NT2/D1 (cell line): Measurements from ENCODE around the gene GPAM.

Source experiments
- DNase-seq: peaks from one replicate; pipeline ENCODE4 v3.0.0-alpha.2; 2011; ENCODE audit warnings: low read depth, low spot score
- H3K27me3 ChIP-seq: 2 replicates; pipeline ENCODE4 v1.6.0; 2011; ENCODE audit warnings: mild to moderate bottlenecking; ENCODE audit not compliant: insufficient read length, insufficient read depth
- H3K36me3 ChIP-seq: 2 replicates; pipeline ENCODE4 v1.6.1; 2011; ENCODE audit warnings: mild to moderate bottlenecking, low read length, mixed read lengths; ENCODE audit not compliant: insufficient read depth, insufficient read length
- H3K4me1 ChIP-seq: 2 replicates; pipeline ENCODE4 v1.5.1; 2011; ENCODE audit not compliant: insufficient read depth, insufficient read length
- H3K4me3 ChIP-seq: 2 replicates; pipeline ENCODE4 v1.5.1; 2011; ENCODE audit warnings: low read depth; ENCODE audit not compliant: insufficient read length
- H3K9ac ChIP-seq: 2 replicates; pipeline ENCODE4 v1.6.0; 2011; ENCODE audit warnings: low read depth; ENCODE audit not compliant: insufficient read length
- H3K9me3 ChIP-seq: 2 replicates; pipeline ENCODE4 v1.5.1; 2011; ENCODE audit warnings: mild to moderate bottlenecking, low read length; ENCODE audit not compliant: insufficient read depth
- SUZ12 ChIP-seq: IDR thresholded peaks from 2 replicates; pipeline ENCODE4 v1.6.1; 2011; ENCODE audit not compliant: insufficient read length, insufficient read depth; ENCODE audit errors: extremely low read depth
- YY1 ChIP-seq: IDR thresholded peaks from 2 replicates; pipeline ENCODE4 v1.6.1; 2011; ENCODE audit not compliant: insufficient read length, insufficient read depth
- ZNF274 ChIP-seq: IDR thresholded peaks from 2 replicates; pipeline ENCODE4 v1.6.1; 2011; ENCODE audit warnings: mild to moderate bottlenecking, low read depth, low read length

The GPAM gene

DNA sequence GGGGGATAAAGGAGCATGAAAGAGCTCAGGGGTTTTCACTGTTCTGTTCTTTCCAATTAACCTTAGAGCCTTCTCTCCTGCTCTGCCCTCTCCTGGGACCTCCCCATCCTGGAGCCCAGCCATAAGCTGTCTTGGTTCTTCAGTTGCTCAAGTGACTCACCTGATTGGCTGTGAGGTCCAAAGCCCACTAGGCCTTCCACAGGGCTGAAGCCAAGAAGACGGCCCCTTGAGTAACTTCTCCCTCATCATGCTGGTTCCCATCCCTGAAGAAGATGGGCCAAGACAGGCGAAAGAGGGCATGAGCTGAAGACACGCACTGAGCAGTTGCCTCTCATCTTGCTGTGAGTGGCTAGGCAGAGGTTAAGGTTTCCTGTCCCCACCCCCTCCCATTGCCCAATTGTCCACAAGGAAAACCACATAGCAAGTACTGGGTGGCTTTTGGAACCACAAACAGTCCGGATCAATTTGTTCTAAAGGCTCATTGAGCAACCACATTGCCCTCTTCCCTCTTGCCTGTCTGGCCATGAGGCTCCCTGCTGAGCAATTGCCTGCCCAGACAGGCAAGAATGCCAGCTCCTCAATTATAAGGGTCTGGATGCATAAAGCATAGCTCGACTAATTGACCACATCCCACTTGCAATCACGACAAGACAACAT is 43.9 kb upstream of the GPAM start:
- no peak for DNase-seq
- no peaks in the 10 kb centered on the region for H3K36me3 ChIP-seq
- H3K4me1 ChIP-seq = peaks cover 4% of the 10 kb centered on the region
- no peak overlapping the region for H3K9ac ChIP-seq
- peaks cover 19% of the 10 kb centered on the region; the same call in 1 of the 2 replicates for H3K9me3 ChIP-seq
- no peak overlapping the region for H3K4me3 ChIP-seq
- H3K27me3 ChIP-seq = no peaks in the 10 kb centered on the region
- no peak for TF ChIP-seq ZNF274
- no peak for TF ChIP-seq YY1
- TF ChIP-seq SUZ12 = no peak

DNA sequence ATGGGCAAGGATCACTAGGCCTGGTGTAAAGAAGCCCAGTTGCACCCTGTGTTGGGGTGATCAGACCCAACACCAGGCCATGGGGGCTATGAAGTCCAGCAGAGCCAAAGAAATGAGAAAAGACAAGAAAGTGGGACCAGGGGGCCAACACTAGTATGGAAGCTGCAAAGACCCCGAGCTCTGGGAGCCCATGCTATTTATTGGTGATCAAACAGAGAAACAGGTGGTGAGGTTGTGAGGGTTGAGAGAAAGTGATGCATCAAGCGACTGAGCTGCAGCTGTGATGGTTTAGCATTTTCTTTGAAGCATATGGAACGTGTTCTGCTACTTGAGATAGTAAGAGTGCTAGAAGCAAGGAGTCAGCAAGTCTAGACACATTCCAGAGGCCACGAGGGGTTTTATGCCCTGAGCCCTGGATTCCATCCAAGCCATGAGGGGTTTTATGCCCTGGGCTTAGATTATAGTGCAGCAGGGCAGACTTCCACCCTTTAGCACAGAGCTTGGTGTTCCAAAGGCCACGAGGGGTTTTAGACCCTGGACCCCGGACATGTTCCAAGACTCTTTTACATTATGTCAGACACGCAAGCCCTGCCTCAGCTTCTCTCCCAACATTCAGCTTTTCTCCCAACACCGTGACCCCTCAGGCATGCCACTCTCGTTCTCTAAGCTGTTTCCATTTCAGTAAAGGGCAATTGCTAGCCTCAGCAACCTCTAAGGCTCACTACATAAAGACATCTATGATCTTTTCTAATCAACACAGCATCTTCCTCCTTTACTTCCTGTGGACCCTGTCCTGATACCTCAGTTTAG is 43.1 kb upstream of the GPAM start:
- no peak overlapping the region for H3K4me3 ChIP-seq
- peaks cover 19% of the 10 kb centered on the region; the same call in 1 of the 2 replicates for H3K9me3 ChIP-seq
- TF ChIP-seq YY1 = no peak
- TF ChIP-seq ZNF274 = no peak
- TF ChIP-seq SUZ12 = no peak
- H3K27me3 ChIP-seq = no peaks in the 10 kb centered on the region
- H3K4me1 ChIP-seq = peaks cover 4% of the 10 kb centered on the region
- no peak for DNase-seq
- no peaks in the 10 kb centered on the region for H3K36me3 ChIP-seq
- H3K9ac ChIP-seq = no peak overlapping the region

DNA sequence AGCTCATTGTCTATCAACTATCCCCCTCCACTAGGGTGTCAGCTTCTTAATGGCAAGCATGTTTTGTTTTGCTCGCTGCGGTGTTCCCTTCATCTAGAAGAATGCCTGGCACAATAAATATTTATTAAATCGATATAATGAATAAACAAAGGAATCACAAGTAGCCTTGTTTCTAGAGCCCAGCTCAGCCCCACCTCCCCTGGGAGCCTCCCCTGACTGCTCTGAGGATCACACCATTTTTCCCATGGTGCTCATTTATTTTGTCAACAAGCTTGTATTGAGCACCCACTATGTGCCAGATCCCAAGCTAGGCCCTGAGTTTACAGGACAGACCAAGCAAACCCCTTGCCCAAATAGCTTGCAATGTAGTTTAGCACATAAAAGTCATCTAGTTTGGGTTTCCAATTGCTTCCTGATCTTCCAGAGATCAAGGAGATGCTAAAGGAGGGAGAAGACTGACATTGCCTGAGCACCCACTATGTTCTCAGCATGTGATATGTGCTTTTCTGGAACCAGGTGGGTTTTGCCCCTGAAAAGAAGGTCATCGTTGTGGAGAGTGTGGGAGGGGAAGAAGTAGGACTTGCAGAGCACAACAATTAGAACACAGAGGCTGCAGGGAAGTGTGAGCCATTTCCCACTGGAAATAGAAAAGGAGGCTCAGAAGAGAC is 42.3 kb upstream of the GPAM start:
- no peak overlapping the region for H3K9ac ChIP-seq
- no peak overlapping the region for H3K4me3 ChIP-seq
- no peaks in the 10 kb centered on the region for H3K4me1 ChIP-seq
- peaks cover 19% of the 10 kb centered on the region; the same call in 1 of the 2 replicates for H3K9me3 ChIP-seq
- TF ChIP-seq YY1 = no peak
- no peak for TF ChIP-seq SUZ12
- no peak for TF ChIP-seq ZNF274
- H3K27me3 ChIP-seq = no peaks in the 10 kb centered on the region
- no peaks in the 10 kb centered on the region for H3K36me3 ChIP-seq
- DNase-seq = no peak

DNA sequence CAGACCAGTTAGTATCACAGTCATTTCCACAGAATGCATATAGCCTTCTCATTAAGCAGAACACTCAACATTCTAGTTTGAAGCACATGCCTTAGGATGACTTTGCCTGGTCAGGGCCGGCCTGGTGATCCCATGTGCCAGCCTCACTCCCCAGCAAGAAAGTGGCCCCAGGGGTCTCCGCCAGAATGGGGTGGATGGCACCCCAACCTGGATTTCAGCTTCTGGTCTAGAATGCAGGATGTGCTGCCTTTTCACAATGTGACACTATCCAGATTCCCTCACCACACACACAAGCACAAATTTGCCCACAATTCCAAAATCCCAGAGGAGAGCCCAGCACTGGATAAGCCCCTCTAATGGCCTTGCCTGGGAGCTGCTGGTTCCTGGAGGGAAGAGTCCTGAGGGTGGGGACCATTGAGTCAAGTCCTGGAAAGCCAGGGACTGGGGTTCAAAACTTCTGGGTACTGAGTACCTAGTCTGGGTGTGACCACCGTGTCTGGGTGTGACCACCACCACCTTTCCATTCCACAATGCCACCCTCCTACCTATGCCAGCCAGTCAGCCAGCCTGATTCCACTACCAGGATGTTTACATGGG is 41.5 kb upstream of the GPAM start:
- no peak overlapping the region for H3K9ac ChIP-seq
- TF ChIP-seq ZNF274 = no peak
- no peak for TF ChIP-seq YY1
- TF ChIP-seq SUZ12 = no peak
- no peaks in the 10 kb centered on the region for H3K27me3 ChIP-seq
- H3K4me3 ChIP-seq = no peak overlapping the region
- H3K36me3 ChIP-seq = no peaks in the 10 kb centered on the region
- H3K9me3 ChIP-seq = peaks cover 19% of the 10 kb centered on the region; the same call in 1 of the 2 replicates
- DNase-seq = no peak
- no peaks in the 10 kb centered on the region for H3K4me1 ChIP-seq

DNA sequence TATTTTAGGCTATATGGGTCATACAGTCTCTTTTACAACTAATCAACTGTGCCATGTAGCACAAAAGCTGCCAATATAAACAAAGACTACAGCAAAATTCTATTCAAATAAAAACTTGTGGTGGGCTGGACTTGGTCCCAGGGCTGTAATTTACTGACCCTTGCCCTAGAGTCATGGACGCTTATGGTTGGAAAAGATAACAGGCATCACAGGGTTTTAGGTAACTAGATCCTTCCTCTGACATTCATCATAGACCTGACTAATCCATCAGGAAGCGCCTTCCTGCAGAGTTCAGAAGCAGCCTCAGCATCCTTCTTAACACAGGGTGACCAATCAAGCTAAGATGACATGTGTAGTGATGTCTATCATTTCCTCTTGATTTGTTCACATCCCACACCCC is 40.2 kb upstream of the GPAM start:
- TF ChIP-seq SUZ12 (no peak), ZNF274 (no peak), YY1 (no peak)
- no peaks in the 10 kb centered on the region for H3K4me1 ChIP-seq

DNA sequence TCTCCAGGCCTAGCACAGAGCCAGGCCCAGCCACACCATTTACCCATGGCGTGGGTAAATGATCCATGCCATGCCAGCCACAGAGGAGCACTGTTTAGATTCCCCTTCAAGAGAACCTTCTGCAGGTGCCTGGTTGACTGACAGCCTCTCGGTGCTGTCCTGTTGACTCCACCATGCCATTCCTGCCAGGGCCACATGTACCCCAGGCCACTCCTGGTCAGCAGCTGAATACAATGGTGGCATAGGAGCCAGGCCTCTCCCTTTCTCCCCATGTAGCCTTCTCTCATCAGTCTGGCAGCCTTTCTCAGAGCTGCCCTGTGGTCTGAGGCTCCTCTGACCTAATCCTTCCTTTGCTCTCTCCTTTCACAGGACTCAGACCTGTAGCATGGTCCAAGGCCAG is 39.2 kb upstream of the GPAM start:
- H3K27me3 ChIP-seq = no peaks in the 10 kb centered on the region
- H3K36me3 ChIP-seq = no peaks in the 10 kb centered on the region
- no peak for TF ChIP-seq ZNF274
- no peak for TF ChIP-seq SUZ12
- no peak for TF ChIP-seq YY1
- H3K4me3 ChIP-seq = no peak overlapping the region
- H3K4me1 ChIP-seq = no peaks in the 10 kb centered on the region
- H3K9me3 ChIP-seq = peaks cover 19% of the 10 kb centered on the region
- H3K9ac ChIP-seq = no peak overlapping the region
- no peak for DNase-seq

More for the DNA sequence above, 40.2 kb upstream of the GPAM start:
- no peak for DNase-seq
- Histone ChIP-seq H3K27me3 (no peaks in the 10 kb centered on the region), H3K9ac (no peak overlapping the region), H3K4me3 (no peak overlapping the region), H3K9me3 (peaks cover 19% of the 10 kb centered on the region), H3K36me3 (no peaks in the 10 kb centered on the region)
